SW 1271 (cell line): ENCODE results near the gene LRRC8D.
"Not testable (repeated sequence)": the region's sequence is repeated elsewhere in the genome, so short reads cannot be mapped to it uniquely, and the experiment has no call there.

Source experiments
- DNase-seq, 2 experiments: peaks; one replicate each; lab custom pipeline; 2025; lab: John Stamatoyannopoulos, UW

LRRC8D gene

GRCh38 chr1:89913353-89914095, 92.7 kb downstream of the LRRC8D start:
- no peak for DNase-seq

- DNase-seq: no peak
Observed at GRCh38 chr1:89917353-89917752, 96.5 kb downstream of the LRRC8D start.

GRCh38 chr1:89918127-89918793, 97.4 kb downstream of the LRRC8D start:
- DNase-seq: no peak

DNA sequence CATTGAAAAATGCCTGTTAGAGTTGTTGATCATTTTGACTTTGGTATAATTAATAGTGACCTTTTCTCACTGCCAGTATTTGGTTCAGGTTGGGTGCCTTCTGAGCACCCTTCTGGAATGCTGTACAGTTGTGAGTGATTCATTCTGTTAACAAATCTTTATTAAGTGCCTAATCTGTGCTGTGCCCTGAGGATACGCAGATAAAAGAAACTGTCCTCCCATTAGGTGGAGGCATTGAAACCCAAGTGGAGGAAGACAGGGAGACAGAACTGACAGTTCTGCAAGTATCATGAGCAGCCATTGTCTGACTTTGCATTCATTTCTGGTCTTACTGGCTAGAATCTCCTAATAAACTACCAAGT, 97.9 kb downstream of the LRRC8D start:
- no peak for DNase-seq

GRCh38 chr1:89919174-89919573, 98.3 kb downstream of the LRRC8D start:
- DNase-seq: no peak

- no peak for DNase-seq
Observed at GRCh38 chr1:89922911-89923310, 102.1 kb downstream of the LRRC8D start.

DNA sequence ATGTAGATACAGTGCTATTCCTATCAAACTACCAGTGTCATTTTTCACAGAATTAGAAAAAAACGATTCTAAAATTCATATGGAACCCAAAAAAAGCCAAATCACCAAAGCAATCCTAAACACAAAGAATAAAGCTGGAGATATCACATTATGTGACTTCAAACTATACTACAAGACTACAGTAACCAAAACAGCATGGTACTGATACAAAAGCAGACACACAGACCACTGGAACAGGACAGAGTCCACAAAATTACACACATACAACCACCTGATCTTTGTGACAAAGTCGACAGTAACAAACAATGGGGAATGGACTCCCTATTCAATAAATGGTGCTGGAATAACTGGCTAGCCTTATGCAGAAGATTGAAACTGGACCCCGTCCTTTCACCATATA, 102.7 kb downstream of the LRRC8D start:
- no peak for DNase-seq

- DNase-seq: not testable (repeated sequence)
Observed at GRCh38 chr1:89924075-89924474, 103.2 kb downstream of the LRRC8D start.

DNA sequence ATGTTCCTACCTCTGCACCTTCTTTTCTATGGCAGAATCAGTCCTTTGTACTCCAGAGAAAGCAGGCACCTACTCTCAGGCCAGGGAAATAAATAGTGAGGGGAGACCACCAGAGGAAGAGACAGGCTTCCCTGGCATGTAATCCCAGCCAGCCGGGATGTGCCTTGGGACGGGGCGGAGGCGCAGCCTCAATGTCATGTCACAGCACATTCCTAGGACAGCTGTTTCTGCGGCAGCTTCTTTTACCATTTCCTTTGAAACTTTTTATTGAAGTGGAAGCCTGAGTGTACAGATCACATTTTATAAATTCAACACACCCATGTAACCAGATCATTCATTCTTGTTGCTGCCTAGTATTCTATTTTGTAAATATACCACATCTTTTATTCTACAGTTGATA, 106.2 kb downstream of the LRRC8D start:
- DNase-seq: no peak

- no peak for DNase-seq
Observed at GRCh38 chr1:89927478-89927877, 106.6 kb downstream of the LRRC8D start.

- DNase-seq: no peak
Observed at GRCh38 chr1:89928506-89928905, 107.7 kb downstream of the LRRC8D start.

DNA sequence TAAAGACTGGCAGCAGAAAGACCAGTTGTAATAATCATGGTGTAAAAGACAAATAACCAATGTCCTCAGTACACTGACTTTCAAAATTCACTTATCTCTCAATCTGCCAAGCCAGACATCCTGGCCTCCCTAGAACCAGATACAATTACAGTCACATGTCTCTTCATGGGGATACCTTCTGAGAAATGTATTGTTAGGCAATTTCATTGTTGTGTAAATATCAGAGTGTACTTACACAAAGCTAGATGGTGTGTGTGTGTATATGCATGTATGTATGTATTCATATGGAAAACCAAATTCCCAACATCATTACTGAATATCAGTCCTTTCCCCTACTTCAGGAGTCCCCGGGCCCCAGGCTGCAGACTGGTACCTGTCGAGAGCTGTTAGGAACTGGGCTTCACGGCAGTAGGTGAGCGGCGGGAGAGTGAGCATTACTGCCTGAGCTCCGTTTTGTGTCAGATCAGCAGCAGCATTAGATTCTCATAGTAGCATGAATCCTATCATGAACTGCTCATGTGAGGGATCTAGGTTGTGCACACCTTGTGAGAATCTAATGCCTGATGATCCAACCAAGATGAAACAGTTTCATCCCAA, 108.7 kb downstream of the LRRC8D start:
- DNase-seq: no peak

- DNase-seq: no peak
Observed at GRCh38 chr1:89930579-89930978, 109.7 kb downstream of the LRRC8D start.

- DNase-seq: no peak
Observed at GRCh38 chr1:89931964-89932363, 111.1 kb downstream of the LRRC8D start.

- DNase-seq: no peak
Observed at GRCh38 chr1:89932598-89933364, 111.9 kb downstream of the LRRC8D start.

DNA sequence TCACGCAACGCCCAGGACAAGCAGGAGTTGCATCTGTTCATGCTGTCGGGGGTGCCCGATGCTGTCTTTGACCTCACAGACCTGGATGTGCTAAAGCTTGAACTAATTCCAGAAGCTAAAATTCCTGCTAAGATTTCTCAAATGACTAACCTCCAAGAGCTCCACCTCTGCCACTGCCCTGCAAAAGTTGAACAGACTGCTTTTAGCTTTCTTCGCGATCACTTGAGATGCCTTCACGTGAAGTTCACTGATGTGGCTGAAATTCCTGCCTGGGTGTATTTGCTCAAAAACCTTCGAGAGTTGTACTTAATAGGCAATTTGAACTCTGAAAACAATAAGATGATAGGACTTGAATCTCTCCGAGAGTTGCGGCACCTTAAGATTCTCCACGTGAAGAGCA, 113.6 kb downstream of the LRRC8D start:
- no peak for DNase-seq

- no peak for DNase-seq
Observed at GRCh38 chr1:89935235-89935634, 114.4 kb downstream of the LRRC8D start.

DNA sequence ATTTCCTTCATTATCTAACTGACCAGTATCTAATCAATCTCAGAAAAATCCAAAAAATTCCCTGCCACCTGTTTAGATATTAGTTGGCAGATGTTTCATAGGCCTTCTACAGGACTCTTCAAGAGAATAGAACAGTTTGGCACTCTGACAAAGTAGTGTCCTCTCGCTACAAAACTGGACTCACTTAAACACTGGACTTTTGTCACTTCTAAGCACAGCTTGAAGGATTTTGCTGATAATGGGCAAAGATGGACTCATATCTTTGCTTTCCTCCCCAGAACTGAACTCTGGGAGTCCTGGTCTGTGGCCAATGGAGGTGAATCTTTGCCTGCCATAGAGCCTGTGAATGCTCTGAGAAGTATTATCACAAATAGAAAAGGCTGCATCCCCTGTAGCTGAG, 115.9 kb downstream of the LRRC8D start:
- no peak for DNase-seq

- DNase-seq: no peak
Observed at GRCh38 chr1:89938171-89939055, 117.6 kb downstream of the LRRC8D start.

DNA sequence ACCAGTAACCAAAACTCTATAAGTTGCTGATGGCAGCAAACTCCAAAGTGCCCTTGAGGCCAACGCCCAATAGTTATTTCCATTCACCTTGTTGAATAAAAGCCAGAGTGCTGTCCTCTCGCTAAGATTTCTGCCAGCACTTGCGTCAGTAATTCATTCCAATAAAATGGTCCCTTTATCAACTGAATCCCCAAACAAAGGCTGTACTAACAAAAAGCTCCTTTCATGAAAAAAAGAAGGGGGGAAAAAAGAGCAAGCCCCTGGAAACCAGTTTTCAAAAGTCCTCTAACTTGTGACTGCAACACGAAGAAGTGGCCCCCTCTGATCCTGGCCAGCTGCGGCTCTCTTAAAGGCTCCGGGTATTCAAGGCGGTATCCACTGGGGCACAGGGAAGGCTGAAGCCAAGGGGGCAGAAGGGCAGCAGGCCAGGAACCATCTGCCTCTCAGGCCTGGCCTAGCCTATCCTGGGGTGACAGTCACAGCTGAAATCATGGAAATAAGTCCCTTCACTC, 118.3 kb downstream of the LRRC8D start:
- no peak for DNase-seq

- DNase-seq: no peak
Observed at GRCh38 chr1:89939693-89940438, 119.0 kb downstream of the LRRC8D start.
